ENCODE data around the gene CCDC149. TPM values are rescaled to one million over a fixed set of nuclear protein-coding genes. Genes with fewer than 3 reads are reported as not detected.

Gene CCDC149
- total and polyA plus RNA-seq, 2 experiments from 2014 or later: 12.3 to 13.3 TPM

- H3K36me3 ChIP-seq (replicated peaks; ENCODE audit: insufficient read depth, low read depth): no peaks in the 10 kb centered on the region
- TF ChIP-seq EZH2phosphoT487 (IDR thresholded peaks at IDR 0.05; ENCODE audit: low read depth, severe bottlenecking, unreplicated experiment) (no peak), CTCF (IDR thresholded peaks at IDR 0.05; ENCODE audit: poor library complexity) (no peak), EZH2 (IDR thresholded peaks at IDR 0.05; ENCODE audit: borderline replicate concordance) (no peak)
- H3K9me2 ChIP-seq (replicated peaks; ENCODE audit: insufficient read depth): no peaks in the 10 kb centered on the region
- no peaks in the 10 kb centered on the region for H3K79me2 ChIP-seq
- H3K4me3 ChIP-seq: no peak overlapping the region
- no peak overlapping the region for H3K27ac ChIP-seq
- peak overlapping the region; percentile 31 for H3K4me2 ChIP-seq
- no peaks in the 10 kb centered on the region for H3K27me3 ChIP-seq
- DNase-seq (ENCODE audit: low spot score): no peak
- no peaks in the 10 kb centered on the region for H4K20me1 ChIP-seq (ENCODE audit: insufficient read depth, poor library complexity, severe bottlenecking)
- H3K9me3 ChIP-seq (ENCODE audit: low read depth): no peaks in the 10 kb centered on the region
- 56% methylated on average over 3 of the region's 3 CpGs for WGBS (ENCODE audit: low lambda C conversion rate, missing lambda C conversion rate)
- H3K4me1 ChIP-seq (ENCODE audit: insufficient read depth): peaks cover 12% of the 10 kb centered on the region
- no peak overlapping the region for H2AFZ ChIP-seq
Observed at GRCh38 chr4:24858026-24858425, 54.8 kb downstream of the CCDC149 start.

- 85% methylated on average over 9 of the region's 9 CpGs for WGBS (ENCODE audit: low lambda C conversion rate, missing lambda C conversion rate)
- no peak for DNase-seq (ENCODE audit: low spot score)
- peaks cover 12% of the 10 kb centered on the region for H3K4me1 ChIP-seq (ENCODE audit: insufficient read depth)
- H4K20me1 ChIP-seq (ENCODE audit: insufficient read depth, poor library complexity, severe bottlenecking): no peaks in the 10 kb centered on the region
- H3K4me3 ChIP-seq: no peak overlapping the region
- no peak overlapping the region for H3K27ac ChIP-seq
- no peaks in the 10 kb centered on the region for H3K36me3 ChIP-seq (replicated peaks; ENCODE audit: insufficient read depth, low read depth)
- no peaks in the 10 kb centered on the region for H3K9me2 ChIP-seq (replicated peaks; ENCODE audit: insufficient read depth)
- no peak overlapping the region for H2AFZ ChIP-seq
- no peak for TF ChIP-seq EZH2phosphoT487 (IDR thresholded peaks at IDR 0.05; ENCODE audit: low read depth, severe bottlenecking, unreplicated experiment)
- H3K4me2 ChIP-seq: no peak overlapping the region
- H3K79me2 ChIP-seq: no peaks in the 10 kb centered on the region
- H3K9me3 ChIP-seq (ENCODE audit: low read depth): no peaks in the 10 kb centered on the region
- H3K27me3 ChIP-seq: no peaks in the 10 kb centered on the region
Observed at GRCh38 chr4:24856586-24856985, 56.3 kb downstream of the CCDC149 start.

- Histone ChIP-seq H3K79me2 (no peaks in the 10 kb centered on the region), H3K9me3 (ENCODE audit: low read depth) (no peaks in the 10 kb centered on the region), H2AFZ (no peak overlapping the region), H3K27ac (no peak overlapping the region), H3K4me1 (ENCODE audit: insufficient read depth) (peaks cover 12% of the 10 kb centered on the region), H3K36me3 (replicated peaks; ENCODE audit: insufficient read depth, low read depth) (no peaks in the 10 kb centered on the region), H3K4me3 (no peak overlapping the region), H4K20me1 (ENCODE audit: insufficient read depth, poor library complexity, severe bottlenecking) (no peaks in the 10 kb centered on the region), H3K4me2 (no peak overlapping the region), H3K27me3 (no peaks in the 10 kb centered on the region), H3K9me2 (replicated peaks; ENCODE audit: insufficient read depth) (no peaks in the 10 kb centered on the region)
- TF ChIP-seq CTCF (IDR thresholded peaks at IDR 0.05; ENCODE audit: poor library complexity) (no peak), EZH2 (IDR thresholded peaks at IDR 0.05; ENCODE audit: borderline replicate concordance) (no peak), EZH2phosphoT487 (IDR thresholded peaks at IDR 0.05; ENCODE audit: low read depth, severe bottlenecking, unreplicated experiment) (no peak)
- WGBS (ENCODE audit: low lambda C conversion rate, missing lambda C conversion rate): 98% methylated on average over 2 of the region's 2 CpGs
- DNase-seq (ENCODE audit: low spot score): no peak
Observed at GRCh38 chr4:24855741-24856140, 57.1 kb downstream of the CCDC149 start.

GRCh38 chr4:24853142-24853541 is 59.7 kb downstream of the CCDC149 start:
- no peaks in the 10 kb centered on the region for H3K79me2 ChIP-seq
- no peaks in the 10 kb centered on the region for H3K36me3 ChIP-seq (replicated peaks; ENCODE audit: insufficient read depth, low read depth)
- no peaks in the 10 kb centered on the region for H3K9me2 ChIP-seq (replicated peaks; ENCODE audit: insufficient read depth)
- no peak for DNase-seq (ENCODE audit: low spot score)
- no peaks in the 10 kb centered on the region for H3K27me3 ChIP-seq
- H3K9me3 ChIP-seq (ENCODE audit: low read depth): no peaks in the 10 kb centered on the region
- TF ChIP-seq EZH2phosphoT487 (IDR thresholded peaks at IDR 0.05; ENCODE audit: low read depth, severe bottlenecking, unreplicated experiment): no peak
- no peak for TF ChIP-seq CTCF (IDR thresholded peaks at IDR 0.05; ENCODE audit: poor library complexity)
- no peak for TF ChIP-seq EZH2 (IDR thresholded peaks at IDR 0.05; ENCODE audit: borderline replicate concordance)
- no peak overlapping the region for H3K4me2 ChIP-seq
- H3K27ac ChIP-seq: no peak overlapping the region
- 93% methylated on average over 5 of the region's 5 CpGs for WGBS (ENCODE audit: low lambda C conversion rate, missing lambda C conversion rate)
- peaks cover 7% of the 10 kb centered on the region for H3K4me1 ChIP-seq (ENCODE audit: insufficient read depth)
- no peak overlapping the region for H2AFZ ChIP-seq
- no peak overlapping the region for H3K4me3 ChIP-seq
- no peaks in the 10 kb centered on the region for H4K20me1 ChIP-seq (ENCODE audit: insufficient read depth, poor library complexity, severe bottlenecking)
